WTC11 (cell line): ENCODE data around the gene PRSS8. TPM values are rescaled to one million over a fixed set of nuclear protein-coding genes. Genes with fewer than 3 reads are reported as not detected.
A peak's percentile ranks its signal among the peaks of the same experiment; 100 is the strongest.

Source experiments
- ATAC-seq: fragments of 200-7000 bp; cut with Tn5 transposase; 2 replicates; pipeline ENCODE4 v1.10.0; 2021; ENCODE audit warnings: mild to moderate bottlenecking, moderate library complexity
- CTCF ChIA-PET: fragments of 300-600 bp; sonication (Branson Sonifier 250); formaldehyde crosslinking; loops from one replicate; lab custom pipeline; 2021; ENCODE audit warnings: antibody characterized with exemption; lab: Charles Lee
- POLR2A ChIA-PET: fragments of 350-600 bp; sonication (Branson Sonifier 250); formaldehyde crosslinking; loops from one replicate; lab custom pipeline; 2021; ENCODE audit warnings: antibody characterized with exemption; lab: Charles Lee
- DNase-seq: peaks from one replicate; pipeline ENCODE4 v3.0.0; 2021; ENCODE audit warnings: low spot score
- H3K27ac Mint-ChIP-seq: 2 replicates; pipeline ENCODE4 v1.8.0; 2021; ENCODE audit warnings: mixed read lengths
- H3K27me3 Mint-ChIP-seq: 2 replicates; pipeline ENCODE4 v1.8.0; 2021; ENCODE audit warnings: low read depth, mild to moderate bottlenecking, moderate library complexity, mixed read lengths
- H3K36me3 Mint-ChIP-seq: 2 replicates; pipeline ENCODE4 v1.8.0; 2021; ENCODE audit warnings: mixed read lengths
- H3K4me1 Mint-ChIP-seq: 2 replicates; pipeline ENCODE4 v1.8.0; 2022; ENCODE audit warnings: mixed read lengths
- H3K4me3 Mint-ChIP-seq: 2 replicates; pipeline ENCODE4 v1.8.0; 2021; ENCODE audit warnings: mild to moderate bottlenecking, moderate library complexity, mixed read lengths
- H3K9me3 Mint-ChIP-seq: 2 replicates; pipeline ENCODE4 v1.8.0; 2021; ENCODE audit warnings: mixed read lengths
- ATF1 ChIP-seq: sonication (generic); formaldehyde crosslinking; IDR thresholded peaks from 2 replicates; pipeline ENCODE4 v1.8.1; 2023; ENCODE audit warnings: mild to moderate bottlenecking, moderate library complexity, missing genetic modification reagents
- CBFB ChIP-seq: sonication (generic); formaldehyde crosslinking; IDR thresholded peaks from 2 replicates; pipeline ENCODE4 v1.8.1; 2022; ENCODE audit warnings: mild to moderate bottlenecking, low read depth, missing genetic modification reagents
- CREB1 ChIP-seq: sonication (generic); formaldehyde crosslinking; IDR thresholded peaks from 2 replicates; pipeline ENCODE4 v1.8.0; 2023; ENCODE audit warnings: mild to moderate bottlenecking, missing genetic modification reagents
- GABPB1 ChIP-seq: sonication (generic); formaldehyde crosslinking; IDR thresholded peaks from 2 replicates; pipeline ENCODE4 v1.8.1; 2023; ENCODE audit warnings: mild to moderate bottlenecking, missing genetic modification reagents
- JAZF1 ChIP-seq: fragments of 250-450 bp; sonication (Bioruptor Pico); IDR thresholded peaks from 2 replicates; pipeline ENCODE4 v1.9.0; 2021; ENCODE audit warnings: moderate library complexity, mild to moderate bottlenecking, inconsistent platforms
- NFATC4 ChIP-seq: fragments of 250-450 bp; sonication (Bioruptor Pico); IDR thresholded peaks from 2 replicates; pipeline ENCODE4 v1.9.0; 2021; ENCODE audit warnings: mild to moderate bottlenecking
- RORB ChIP-seq: fragments of 250-450 bp; sonication (Bioruptor Pico); IDR thresholded peaks from 2 replicates; pipeline ENCODE4 v1.9.0; 2021; ENCODE audit warnings: mild to moderate bottlenecking
- TCF7 ChIP-seq: sonication (generic); formaldehyde crosslinking; IDR thresholded peaks from 2 replicates; pipeline ENCODE4 v1.8.0; 2022; ENCODE audit warnings: mild to moderate bottlenecking, low read depth, missing genetic modification reagents, moderate library complexity
- TEAD1 ChIP-seq: sonication (generic); formaldehyde crosslinking; IDR thresholded peaks from 2 replicates; pipeline ENCODE4 v1.8.0; 2022; ENCODE audit warnings: mild to moderate bottlenecking, missing genetic modification reagents
- ZNF219 ChIP-seq: sonication (generic); formaldehyde crosslinking; IDR thresholded peaks from 2 replicates; pipeline ENCODE4 v1.8.0; 2023; ENCODE audit warnings: missing genetic modification reagents, mild to moderate bottlenecking, borderline replicate concordance
- ZNF423 ChIP-seq: fragments of 250-450 bp; sonication (Bioruptor Pico); IDR thresholded peaks from 2 replicates; pipeline ENCODE4 v2.1.2; 2022; ENCODE audit warnings: mild to moderate bottlenecking, moderate library complexity
- total RNA-seq: library from RNA; stranded (reverse); gene quantifications from 3 replicates; pipeline ENCODE4 v1.2.3, GENCODE V29; 2021
- TF ChIP-seq, protein P1 (sequence below): sonication (generic); formaldehyde crosslinking; IDR thresholded peaks from 2 replicates; pipeline ENCODE4 v1.8.0; 2022; ENCODE audit warnings: mild to moderate bottlenecking, missing genetic modification reagents
- TF ChIP-seq, protein P2 (sequence below): fragments of 250-450 bp; sonication (Bioruptor Pico); conservative IDR thresholded peaks from 2 replicates; pipeline ENCODE4 v1.9.0; 2021; ENCODE audit warnings: mild to moderate bottlenecking
- TF ChIP-seq, protein P3 (sequence below): sonication (generic); formaldehyde crosslinking; IDR thresholded peaks from 2 replicates; pipeline ENCODE4 v1.8.1; 2023; ENCODE audit warnings: mild to moderate bottlenecking, missing genetic modification reagents, moderate library complexity
- TF ChIP-seq, protein P4 (sequence below): sonication (generic); formaldehyde crosslinking; IDR thresholded peaks from 2 replicates; pipeline ENCODE4 v1.8.1; 2022; ENCODE audit warnings: low read depth, missing genetic modification reagents, borderline replicate concordance
- TF ChIP-seq, protein P5 (sequence below): sonication (generic); formaldehyde crosslinking; IDR thresholded peaks from 2 replicates; pipeline ENCODE4 v1.8.1; 2023; ENCODE audit warnings: mild to moderate bottlenecking, moderate library complexity, missing genetic modification reagents
- TF ChIP-seq, protein P6 (sequence below): sonication (generic); formaldehyde crosslinking; IDR thresholded peaks from 2 replicates; pipeline ENCODE4 v1.8.1; 2022; ENCODE audit warnings: mild to moderate bottlenecking, missing genetic modification reagents, moderate library complexity, borderline replicate concordance

The PRSS8 gene
- total RNA-seq, 1 experiment from 2014 or later, result 78.8 TPM

DNA sequence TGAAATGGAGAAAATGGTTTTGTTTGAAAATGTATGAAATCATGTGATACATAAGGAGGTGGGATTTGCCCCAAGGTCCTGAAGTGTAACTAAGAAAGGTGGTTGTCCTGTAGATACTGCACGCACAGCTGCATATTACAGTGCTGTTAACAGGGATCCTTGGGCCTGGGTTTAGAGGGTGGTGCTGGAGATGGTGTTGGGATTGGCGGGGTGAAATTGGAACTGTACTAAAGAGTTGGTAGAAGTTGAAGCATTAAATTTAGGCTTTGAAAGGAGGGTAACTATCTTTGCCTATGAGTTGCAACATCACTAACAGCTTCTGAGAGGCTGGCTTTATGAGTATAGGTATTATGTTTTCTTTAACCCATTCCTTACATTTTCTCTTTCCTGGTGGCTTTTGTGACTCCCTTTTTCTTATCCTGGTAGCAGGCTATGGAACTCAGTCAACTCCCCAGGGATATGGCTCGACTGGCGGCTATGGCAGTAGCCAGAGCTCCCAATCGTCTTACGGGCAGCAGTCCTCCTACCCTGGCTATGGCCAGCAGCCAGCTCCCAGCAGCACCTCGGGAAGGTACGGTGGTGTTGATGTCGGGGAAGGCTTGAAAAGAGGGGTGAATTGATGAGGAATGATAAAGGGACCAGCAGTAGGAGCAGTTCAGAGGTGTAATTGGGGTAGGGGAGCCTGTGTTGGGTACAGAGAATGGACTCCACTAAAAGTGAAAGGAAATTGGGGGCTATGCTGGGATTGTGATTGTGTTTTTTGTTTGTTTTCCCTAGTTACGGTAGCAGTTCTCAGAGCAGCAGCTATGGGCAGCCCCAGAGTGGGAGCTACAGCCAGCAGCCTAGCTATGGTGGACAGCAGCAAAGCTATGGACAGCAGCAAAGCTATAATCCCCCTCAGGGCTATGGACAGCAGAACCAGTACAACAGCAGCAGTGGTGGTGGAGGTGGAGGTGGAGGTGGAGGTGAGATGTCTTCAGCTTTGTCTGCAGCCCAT lies 48.2 kb upstream of the PRSS8 start:
- Mint-ChIP-seq H3K9me3 (no peaks in the 10 kb centered on the region), H3K4me1 (peaks cover 42% of the 10 kb centered on the region), H3K27ac (peak overlapping the region; percentile 93), H3K27me3 (no peaks in the 10 kb centered on the region), H3K4me3 (peak overlapping the region; percentile 43), H3K36me3 (peaks cover 78% of the 10 kb centered on the region)
- no peak for DNase-seq
- ChIA-PET CTCF (interaction anchor here (0.6 to 1.1 kb wide), 3 partner anchors 32 to 259 kb away, joined by 3 to 5 read pairs (median 4); partner anchors contain the start of gene ZNF843), POLR2A (interaction anchor here (0.7 to 2.4 kb wide), 6 partner anchors 9 to 277 kb away, joined by 3 to 8 read pairs (median 5); partner anchors contain the start of gene PYCARD)
- TF ChIP-seq NFATC4 (CRISPR knock-in tag) (peak; percentile 51; the same call in 1 of the 2 replicates), ZNF219 (CRISPR knock-in tag) (no peak), ATF1 (CRISPR knock-in tag) (no peak)
- TF ChIP-seq, protein P1, sequence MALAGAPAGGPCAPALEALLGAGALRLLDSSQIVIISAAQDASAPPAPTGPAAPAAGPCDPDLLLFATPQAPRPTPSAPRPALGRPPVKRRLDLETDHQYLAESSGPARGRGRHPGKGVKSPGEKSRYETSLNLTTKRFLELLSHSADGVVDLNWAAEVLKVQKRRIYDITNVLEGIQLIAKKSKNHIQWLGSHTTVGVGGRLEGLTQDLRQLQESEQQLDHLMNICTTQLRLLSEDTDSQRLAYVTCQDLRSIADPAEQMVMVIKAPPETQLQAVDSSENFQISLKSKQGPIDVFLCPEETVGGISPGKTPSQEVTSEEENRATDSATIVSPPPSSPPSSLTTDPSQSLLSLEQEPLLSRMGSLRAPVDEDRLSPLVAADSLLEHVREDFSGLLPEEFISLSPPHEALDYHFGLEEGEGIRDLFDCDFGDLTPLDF, result no peak
- TF ChIP-seq, protein P2, sequence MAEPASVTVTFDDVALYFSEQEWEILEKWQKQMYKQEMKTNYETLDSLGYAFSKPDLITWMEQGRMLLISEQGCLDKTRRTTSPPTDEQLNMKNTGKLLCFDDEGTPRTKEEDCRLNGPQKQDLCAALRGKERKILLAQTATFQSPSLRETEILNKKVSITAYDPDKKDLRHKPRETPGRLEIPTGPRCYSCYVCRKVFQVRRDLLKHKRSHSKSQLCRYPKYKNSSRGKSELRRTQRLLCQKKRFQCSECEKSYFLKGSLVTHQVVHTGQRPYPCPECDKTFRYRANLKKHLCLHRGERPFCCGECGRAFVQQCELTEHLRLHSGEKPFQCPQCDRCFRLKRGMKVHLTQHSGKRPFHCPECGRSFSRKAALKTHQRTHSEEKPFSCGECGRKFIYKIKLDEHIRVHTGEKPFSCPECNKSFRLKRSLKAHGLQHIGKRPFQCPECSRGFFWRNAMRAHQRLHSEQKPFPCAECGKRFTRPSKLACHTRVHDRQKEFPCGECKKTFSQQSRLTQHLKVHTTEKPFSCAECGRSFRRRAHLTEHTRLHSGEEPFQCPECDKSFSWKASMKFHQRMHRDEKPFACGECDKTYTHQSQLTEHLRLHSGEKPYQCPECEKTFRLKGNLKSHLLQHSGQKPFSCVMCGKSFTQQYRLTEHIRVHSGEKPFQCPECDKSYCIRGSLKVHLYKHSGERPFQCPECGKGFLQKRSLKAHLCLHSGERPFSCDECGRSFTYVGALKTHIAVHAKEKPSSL (CRISPR knock-in tag), result no peak
- ATAC-seq, result no peak

DNA sequence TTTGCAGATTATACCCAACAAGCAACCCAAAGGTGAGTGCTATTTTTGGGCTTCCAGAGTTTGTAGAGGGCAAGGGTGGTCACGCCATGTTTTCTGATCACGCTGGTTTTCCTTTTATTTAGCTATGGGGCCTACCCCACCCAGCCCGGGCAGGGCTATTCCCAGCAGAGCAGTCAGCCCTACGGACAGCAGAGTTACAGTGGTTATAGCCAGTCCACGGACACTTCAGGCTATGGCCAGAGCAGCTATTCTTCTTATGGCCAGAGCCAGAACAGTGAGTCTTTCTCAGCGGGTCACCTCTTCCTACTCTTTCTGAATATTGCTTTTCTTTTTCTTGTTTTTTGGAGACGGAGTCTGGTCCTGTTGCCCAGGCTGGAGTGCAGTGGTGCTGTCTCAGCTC lies 46.9 kb upstream of the PRSS8 start:
- Mint-ChIP-seq H3K4me3 (peak overlapping the region; percentile 95), H3K36me3 (peaks cover 64% of the 10 kb centered on the region), H3K9me3 (no peaks in the 10 kb centered on the region), H3K27ac (peak overlapping the region; percentile 79), H3K27me3 (no peaks in the 10 kb centered on the region), H3K4me1 (peaks cover 45% of the 10 kb centered on the region)
- ChIA-PET POLR2A (interaction anchor here (1.0 to 2.4 kb wide), 4 partner anchors 10 to 40 kb away, joined by 3 to 8 read pairs (median 4); no protein-coding TSS in a partner anchor), CTCF (interaction anchor here (0.5 to 1.1 kb wide), 3 partner anchors 21 to 255 kb away, joined by 3 to 6 read pairs (median 4); no protein-coding TSS in a partner anchor)
- no peak for DNase-seq
- TF ChIP-seq ZNF423 (CRISPR knock-in tag), result no peak
- TF ChIP-seq, protein P3, sequence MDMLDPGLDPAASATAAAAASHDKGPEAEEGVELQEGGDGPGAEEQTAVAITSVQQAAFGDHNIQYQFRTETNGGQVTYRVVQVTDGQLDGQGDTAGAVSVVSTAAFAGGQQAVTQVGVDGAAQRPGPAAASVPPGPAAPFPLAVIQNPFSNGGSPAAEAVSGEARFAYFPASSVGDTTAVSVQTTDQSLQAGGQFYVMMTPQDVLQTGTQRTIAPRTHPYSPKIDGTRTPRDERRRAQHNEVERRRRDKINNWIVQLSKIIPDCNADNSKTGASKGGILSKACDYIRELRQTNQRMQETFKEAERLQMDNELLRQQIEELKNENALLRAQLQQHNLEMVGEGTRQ (CRISPR knock-in tag), result no peak
- ATAC-seq, result no peak

DNA sequence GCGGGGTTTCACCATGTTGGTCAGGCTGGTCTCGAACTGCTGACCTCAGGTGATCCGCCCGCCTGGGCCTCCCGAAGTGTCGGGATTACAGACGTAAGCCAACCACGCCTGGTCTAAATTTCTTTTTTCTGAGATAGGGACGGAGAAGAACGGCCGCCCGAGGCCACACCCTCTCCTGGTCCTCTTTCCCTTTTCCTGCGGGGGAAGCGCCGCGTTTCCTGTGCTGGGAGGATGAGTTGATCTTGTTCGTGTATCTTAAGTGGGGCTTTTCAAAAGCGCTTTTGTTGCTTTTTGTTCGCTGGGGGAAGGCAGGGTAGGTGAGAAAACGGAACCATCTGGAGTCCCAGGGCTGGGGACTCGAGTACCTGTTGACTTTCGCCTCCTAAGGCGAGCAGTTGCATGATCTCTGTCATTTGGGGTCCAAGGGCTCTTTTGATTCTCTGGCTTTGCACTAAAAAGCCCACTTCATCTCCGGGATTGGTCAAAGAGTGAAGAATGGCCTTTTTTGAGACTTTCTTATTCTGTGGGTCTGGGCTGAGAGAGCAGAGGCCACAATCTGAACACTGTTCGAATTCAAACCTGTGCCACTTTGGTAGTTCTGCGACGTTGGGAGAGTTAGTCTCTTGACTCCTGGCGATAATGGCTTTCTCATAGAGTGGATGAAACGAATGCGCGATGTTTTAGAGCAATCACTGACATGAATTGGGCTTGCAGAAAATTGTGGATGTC lies 45.7 kb upstream of the PRSS8 start:
- no peaks in the 10 kb centered on the region for H3K27me3 Mint-ChIP-seq
- H3K4me3 Mint-ChIP-seq, result peak overlapping the region; percentile 95
- peaks cover 53% of the 10 kb centered on the region for H3K36me3 Mint-ChIP-seq
- H3K27ac Mint-ChIP-seq, result peak overlapping the region; percentile 94
- ChIA-PET CTCF (interaction anchor here (1.6 kb wide), 2 partner anchors 139 to 228 kb away, joined by 3 to 4 read pairs; no protein-coding TSS in a partner anchor), POLR2A (interaction anchor here (0.8 to 3.5 kb wide), 13 partner anchors 8 to 86 kb away, joined by 3 to 24 read pairs (median 6); partner anchors contain the start of genes KAT8, PRSS8 and PYCARD)
- DNase-seq (peak; percentile 30), ATAC-seq (no peak)
- H3K9me3 Mint-ChIP-seq, result no peaks in the 10 kb centered on the region
- peaks cover 38% of the 10 kb centered on the region for H3K4me1 Mint-ChIP-seq
- TF ChIP-seq JAZF1, result no peak
- no peak for TF ChIP-seq CREB1 (CRISPR knock-in tag)
- no peak for TF ChIP-seq CBFB (CRISPR knock-in tag)
- no peak for TF ChIP-seq ZNF423 (CRISPR knock-in tag)
- TF ChIP-seq, protein P4, sequence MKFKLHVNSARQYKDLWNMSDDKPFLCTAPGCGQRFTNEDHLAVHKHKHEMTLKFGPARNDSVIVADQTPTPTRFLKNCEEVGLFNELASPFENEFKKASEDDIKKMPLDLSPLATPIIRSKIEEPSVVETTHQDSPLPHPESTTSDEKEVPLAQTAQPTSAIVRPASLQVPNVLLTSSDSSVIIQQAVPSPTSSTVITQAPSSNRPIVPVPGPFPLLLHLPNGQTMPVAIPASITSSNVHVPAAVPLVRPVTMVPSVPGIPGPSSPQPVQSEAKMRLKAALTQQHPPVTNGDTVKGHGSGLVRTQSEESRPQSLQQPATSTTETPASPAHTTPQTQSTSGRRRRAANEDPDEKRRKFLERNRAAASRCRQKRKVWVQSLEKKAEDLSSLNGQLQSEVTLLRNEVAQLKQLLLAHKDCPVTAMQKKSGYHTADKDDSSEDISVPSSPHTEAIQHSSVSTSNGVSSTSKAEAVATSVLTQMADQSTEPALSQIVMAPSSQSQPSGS (CRISPR knock-in tag), result no peak
- TF ChIP-seq GABPB1, result no peak
- TF ChIP-seq, protein P5, sequence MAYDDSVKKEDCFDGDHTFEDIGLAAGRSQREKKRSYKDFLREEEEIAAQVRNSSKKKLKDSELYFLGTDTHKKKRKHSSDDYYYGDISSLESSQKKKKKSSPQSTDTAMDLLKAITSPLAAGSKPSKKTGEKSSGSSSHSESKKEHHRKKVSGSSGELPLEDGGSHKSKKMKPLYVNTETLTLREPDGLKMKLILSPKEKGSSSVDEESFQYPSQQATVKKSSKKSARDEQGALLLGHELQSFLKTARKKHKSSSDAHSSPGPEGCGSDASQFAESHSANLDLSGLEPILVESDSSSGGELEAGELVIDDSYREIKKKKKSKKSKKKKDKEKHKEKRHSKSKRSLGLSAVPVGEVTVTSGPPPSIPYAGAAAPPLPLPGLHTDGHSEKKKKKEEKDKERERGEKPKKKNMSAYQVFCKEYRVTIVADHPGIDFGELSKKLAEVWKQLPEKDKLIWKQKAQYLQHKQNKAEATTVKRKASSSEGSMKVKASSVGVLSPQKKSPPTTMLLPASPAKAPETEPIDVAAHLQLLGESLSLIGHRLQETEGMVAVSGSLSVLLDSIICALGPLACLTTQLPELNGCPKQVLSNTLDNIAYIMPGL (CRISPR knock-in tag), result no peak
- no peak for TF ChIP-seq TCF7 (CRISPR knock-in tag)
- TF ChIP-seq, protein P6, sequence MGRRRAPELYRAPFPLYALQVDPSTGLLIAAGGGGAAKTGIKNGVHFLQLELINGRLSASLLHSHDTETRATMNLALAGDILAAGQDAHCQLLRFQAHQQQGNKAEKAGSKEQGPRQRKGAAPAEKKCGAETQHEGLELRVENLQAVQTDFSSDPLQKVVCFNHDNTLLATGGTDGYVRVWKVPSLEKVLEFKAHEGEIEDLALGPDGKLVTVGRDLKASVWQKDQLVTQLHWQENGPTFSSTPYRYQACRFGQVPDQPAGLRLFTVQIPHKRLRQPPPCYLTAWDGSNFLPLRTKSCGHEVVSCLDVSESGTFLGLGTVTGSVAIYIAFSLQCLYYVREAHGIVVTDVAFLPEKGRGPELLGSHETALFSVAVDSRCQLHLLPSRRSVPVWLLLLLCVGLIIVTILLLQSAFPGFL (CRISPR knock-in tag), result no peak
- TF ChIP-seq RORB (CRISPR knock-in tag), result no peak
- no peak for TF ChIP-seq TEAD1 (CRISPR knock-in tag)
